SJCRH30 (cell line): ENCODE results near the gene IL36A. TPM values are rescaled to one million over a fixed set of nuclear protein-coding genes. Genes with fewer than 3 reads are reported as not detected.

ENCODE experiments used
- DNase-seq, 2 experiments: peaks; one replicate each; pipeline ENCODE4 v3.0.0-alpha.2; 2015 to 2020
- H3K27ac ChIP-seq: fragments of 250-450 bp; sonication (Bioruptor Pico); 2 replicates; pipeline ENCODE4 v1.5.1; 2020; ENCODE audit warnings: mild to moderate bottlenecking, moderate library complexity
- H3K27me3 ChIP-seq: fragments of 250-450 bp; sonication (Bioruptor Pico); 2 replicates; pipeline ENCODE4 v1.5.1; 2020; ENCODE audit warnings: mild to moderate bottlenecking, moderate library complexity
- H3K36me3 ChIP-seq: fragments of 250-450 bp; sonication (Bioruptor Pico); 2 replicates; pipeline ENCODE4 v1.5.1; 2020; ENCODE audit warnings: mild to moderate bottlenecking, moderate library complexity
- H3K4me1 ChIP-seq: fragments of 250-450 bp; sonication (Bioruptor Pico); 2 replicates; pipeline ENCODE4 v1.5.1; 2020; ENCODE audit warnings: mild to moderate bottlenecking, moderate library complexity
- H3K4me3 ChIP-seq: fragments of 250-450 bp; sonication (Bioruptor Pico); 2 replicates; pipeline ENCODE4 v1.5.1; 2020; ENCODE audit warnings: mild to moderate bottlenecking, moderate library complexity
- H3K9me3 ChIP-seq: fragments of 250-450 bp; sonication (Bioruptor Pico); replicated peaks from 2 replicates; pipeline ENCODE4 v1.5.1; 2020; ENCODE audit warnings: mild to moderate bottlenecking, moderate library complexity
- total RNA-seq: library from RNA; depleted of rRNA; stranded (reverse); fragments of >200 nt; shearing (Covaris generic); gene quantifications from 2 replicates; pipeline ENCODE4 v1.2.3, GENCODE V29; 2014

Gene IL36A
- total RNA-seq, 1 experiment from 2014 or later, result not detected

DNA sequence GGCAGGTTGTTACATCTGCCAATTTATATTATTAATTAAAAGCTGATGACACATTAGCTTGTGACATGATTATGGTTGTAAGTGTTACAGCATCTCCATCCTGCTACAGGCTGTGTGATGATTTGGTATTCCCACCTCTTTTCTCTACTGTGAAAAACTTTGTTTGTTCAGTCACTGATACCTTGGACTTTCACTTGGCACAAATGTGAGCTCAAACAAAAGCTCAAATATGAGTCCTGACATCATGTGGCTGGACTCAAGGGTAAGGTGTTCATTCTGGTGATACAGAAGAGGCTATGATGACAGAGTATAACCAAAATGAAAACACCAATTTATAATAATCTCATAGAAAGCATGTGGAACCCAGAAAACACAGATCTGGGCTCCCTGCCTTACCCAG is 11.4 kb upstream of the IL36A start:
- Histone ChIP-seq H3K36me3 (no peaks in the 10 kb centered on the region), H3K9me3 (no peaks in the 10 kb centered on the region), H3K4me1 (no peaks in the 10 kb centered on the region), H3K4me3 (no peak overlapping the region), H3K27me3 (no peaks in the 10 kb centered on the region), H3K27ac (no peak overlapping the region)
- DNase-seq, result no peak

DNA sequence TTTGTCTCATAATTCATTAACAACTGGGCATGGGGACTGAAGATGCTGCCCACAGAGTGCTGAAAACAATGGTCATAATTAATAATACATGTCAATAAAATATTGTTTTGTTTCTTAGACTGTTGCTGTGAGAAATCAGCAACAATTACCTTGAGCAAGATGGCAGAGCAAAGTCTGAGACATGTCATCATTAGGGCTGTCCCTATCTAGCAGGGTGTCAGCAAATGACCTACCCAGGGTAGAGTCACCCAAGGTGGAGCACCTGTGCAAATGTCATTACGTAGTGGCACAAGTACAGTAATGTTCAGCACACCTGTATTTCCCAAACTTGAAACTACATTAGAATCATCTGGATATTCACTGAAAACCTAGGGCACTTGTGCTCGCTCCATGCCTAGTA is 10.6 kb upstream of the IL36A start:
- DNase-seq, result no peak
- no peaks in the 10 kb centered on the region for H3K9me3 ChIP-seq
- H3K4me3 ChIP-seq, result no peak overlapping the region
- H3K27me3 ChIP-seq, result no peaks in the 10 kb centered on the region
- H3K4me1 ChIP-seq, result no peaks in the 10 kb centered on the region
- H3K36me3 ChIP-seq, result no peaks in the 10 kb centered on the region
- H3K27ac ChIP-seq, result no peak overlapping the region

GRCh38 chr2:112995346-112995920 is 9.8 kb upstream of the IL36A start:
- no peaks in the 10 kb centered on the region for H3K36me3 ChIP-seq
- no peaks in the 10 kb centered on the region; the same call in 1 of the 2 replicates for H3K9me3 ChIP-seq
- H3K27ac ChIP-seq, result no peak overlapping the region

DNA sequence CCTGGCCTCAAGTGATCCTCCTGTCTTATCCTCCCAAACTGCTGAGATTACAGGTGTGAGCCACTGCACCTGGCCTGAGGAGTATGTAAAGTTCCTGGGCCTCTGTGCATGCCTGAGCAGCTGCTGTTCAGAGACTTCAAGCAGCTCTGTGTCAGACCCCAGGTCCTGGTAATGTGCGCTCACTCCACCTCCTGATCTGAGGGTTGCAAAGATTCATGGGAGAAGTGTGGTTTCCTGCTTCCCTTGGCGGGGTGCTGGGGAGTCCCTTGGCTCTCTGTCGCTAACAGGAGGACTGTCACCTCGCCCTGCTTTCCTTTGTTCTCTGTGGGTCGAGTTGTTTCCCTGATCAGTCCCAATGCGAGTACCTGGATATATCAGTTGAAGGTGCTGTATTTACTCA is 8.6 kb upstream of the IL36A start:
- Histone ChIP-seq H3K4me3 (no peak overlapping the region), H3K36me3 (no peaks in the 10 kb centered on the region), H3K4me1 (no peaks in the 10 kb centered on the region), H3K27ac (no peak overlapping the region), H3K9me3 (no peaks in the 10 kb centered on the region; the same call in 1 of the 2 replicates), H3K27me3 (no peaks in the 10 kb centered on the region)
- DNase-seq, result no peak

More at GRCh38 chr2:112995346-112995920, 9.8 kb upstream of the IL36A start:
- Histone ChIP-seq H3K4me3 (no peak overlapping the region), H3K4me1 (no peaks in the 10 kb centered on the region), H3K27me3 (no peaks in the 10 kb centered on the region)
- DNase-seq, result no peak

GRCh38 chr2:112997151-112997550 is 8.1 kb upstream of the IL36A start:
- no peak overlapping the region for H3K27ac ChIP-seq
- no peaks in the 10 kb centered on the region for H3K27me3 ChIP-seq
- H3K36me3 ChIP-seq, result no peaks in the 10 kb centered on the region
- no peak for DNase-seq
- no peaks in the 10 kb centered on the region for H3K4me1 ChIP-seq
- no peak overlapping the region for H3K4me3 ChIP-seq
- no peaks in the 10 kb centered on the region; the same call in 1 of the 2 replicates for H3K9me3 ChIP-seq

DNA sequence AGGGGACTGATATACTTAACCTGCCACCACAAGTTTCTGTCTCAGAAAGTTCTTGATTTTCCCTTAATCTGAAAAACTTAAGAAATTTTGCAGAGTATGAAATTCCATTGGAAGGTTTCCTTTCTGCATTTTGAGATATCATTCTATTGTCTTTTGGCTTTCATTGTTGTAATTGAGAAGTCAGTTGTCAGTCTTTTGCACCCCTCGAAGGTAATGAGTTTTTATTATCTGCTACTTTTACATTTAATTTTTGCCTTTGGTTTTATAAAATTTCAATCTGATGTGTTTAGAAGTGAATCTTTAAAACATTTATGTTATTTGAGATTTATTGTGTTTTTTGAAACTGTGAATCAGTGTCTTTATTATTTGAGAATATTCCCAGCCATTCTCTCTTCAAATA is 4.8 kb upstream of the IL36A start:
- H3K36me3 ChIP-seq, result no peaks in the 10 kb centered on the region
- no peaks in the 10 kb centered on the region; the same call in 1 of the 2 replicates for H3K9me3 ChIP-seq
- H3K4me3 ChIP-seq, result no peak overlapping the region
- H3K27me3 ChIP-seq, result no peaks in the 10 kb centered on the region
- DNase-seq, result no peak
- H3K27ac ChIP-seq, result no peak overlapping the region
- H3K4me1 ChIP-seq, result no peaks in the 10 kb centered on the region

GRCh38 chr2:113002677-113003076 is 2.6 kb upstream of the IL36A start:
- no peak for DNase-seq
- no peaks in the 10 kb centered on the region; the same call in none of the 2 replicates for H3K9me3 ChIP-seq
- no peak overlapping the region for H3K4me3 ChIP-seq
- H3K4me1 ChIP-seq, result no peaks in the 10 kb centered on the region
- H3K36me3 ChIP-seq, result no peaks in the 10 kb centered on the region
- no peak overlapping the region for H3K27ac ChIP-seq
- H3K27me3 ChIP-seq, result 0 out of 2 replicates have a peak, but pooled peaks cover 14% of the 10 kb centered on the region

GRCh38 chr2:113007250-113007649 is 2.0 kb downstream of the IL36A start:
- Histone ChIP-seq H3K36me3 (no peaks in the 10 kb centered on the region), H3K4me3 (no peak overlapping the region), H3K4me1 (no peaks in the 10 kb centered on the region), H3K9me3 (no peaks in the 10 kb centered on the region; the same call in 1 of the 2 replicates), H3K27me3 (0 out of 2 replicates have a peak, but pooled peaks cover 16% of the 10 kb centered on the region), H3K27ac (no peak overlapping the region)
- DNase-seq, result no peak

- Histone ChIP-seq H3K4me1 (no peaks in the 10 kb centered on the region), H3K4me3 (no peak overlapping the region), H3K36me3 (no peaks in the 10 kb centered on the region), H3K27ac (no peak overlapping the region), H3K27me3 (peaks cover 16% of the 10 kb centered on the region; the same call in 1 of the 2 replicates), H3K9me3 (no peaks in the 10 kb centered on the region; the same call in 1 of the 2 replicates)
- no peak for DNase-seq
These were observed 4.4 kb downstream of the IL36A start for GRCh38 chr2:113009622-113010021.

DNA sequence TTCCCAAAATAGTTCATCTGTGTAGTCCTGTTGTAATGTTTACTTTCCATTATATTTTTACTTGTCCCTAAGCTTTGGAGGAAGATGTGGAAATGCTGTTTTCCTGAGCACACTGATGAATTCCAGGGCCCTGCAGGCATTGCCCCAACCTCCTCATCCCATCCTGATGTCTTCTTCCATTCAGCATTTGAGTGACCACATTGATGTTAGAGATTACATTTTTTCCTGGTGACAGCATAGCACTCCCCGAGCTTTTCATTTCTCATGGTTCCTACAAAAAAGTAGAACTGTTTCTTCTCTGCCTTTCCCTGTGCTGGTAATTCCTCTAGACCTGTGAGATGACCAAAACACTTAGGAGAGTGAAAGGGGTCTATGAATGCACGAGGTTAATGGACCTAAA is 4.8 kb downstream of the IL36A start:
- no peak overlapping the region for H3K27ac ChIP-seq
- no peaks in the 10 kb centered on the region for H3K4me1 ChIP-seq
- DNase-seq, result no peak
- no peaks in the 10 kb centered on the region; the same call in 1 of the 2 replicates for H3K9me3 ChIP-seq
- no peaks in the 10 kb centered on the region for H3K36me3 ChIP-seq
- H3K4me3 ChIP-seq, result no peak overlapping the region
- peaks cover 16% of the 10 kb centered on the region; the same call in 1 of the 2 replicates for H3K27me3 ChIP-seq

DNA sequence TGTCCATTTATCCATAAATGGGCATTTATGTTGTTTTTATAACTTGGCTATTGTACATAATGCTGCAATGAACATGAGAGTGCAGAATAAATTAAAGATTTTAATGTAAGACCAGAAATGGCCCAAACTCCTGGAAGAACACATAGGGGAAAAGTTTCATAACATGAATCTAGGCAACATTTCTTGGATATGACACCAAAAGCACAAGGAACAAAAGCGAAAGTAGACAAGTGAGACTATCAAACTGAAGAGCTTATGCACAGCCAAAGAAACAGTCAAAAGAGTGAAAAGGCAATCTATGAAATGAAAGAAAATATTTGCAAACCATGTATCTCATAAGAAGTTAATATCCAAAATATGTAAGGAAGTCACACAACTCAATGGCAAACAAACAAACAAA is 5.8 kb downstream of the IL36A start:
- Histone ChIP-seq H3K36me3 (no peaks in the 10 kb centered on the region), H3K4me1 (no peaks in the 10 kb centered on the region)

GRCh38 chr2:113012436-113013335 is 7.4 kb downstream of the IL36A start:
- no peak for DNase-seq
- H3K9me3 ChIP-seq, result no peaks in the 10 kb centered on the region
- no peak overlapping the region for H3K4me3 ChIP-seq

More for the DNA sequence above, 5.8 kb downstream of the IL36A start:
- no peak for DNase-seq
- Histone ChIP-seq H3K27ac (no peak overlapping the region), H3K9me3 (no peaks in the 10 kb centered on the region; the same call in 1 of the 2 replicates), H3K4me3 (no peak overlapping the region), H3K27me3 (peaks cover 12% of the 10 kb centered on the region; the same call in 1 of the 2 replicates)

DNA sequence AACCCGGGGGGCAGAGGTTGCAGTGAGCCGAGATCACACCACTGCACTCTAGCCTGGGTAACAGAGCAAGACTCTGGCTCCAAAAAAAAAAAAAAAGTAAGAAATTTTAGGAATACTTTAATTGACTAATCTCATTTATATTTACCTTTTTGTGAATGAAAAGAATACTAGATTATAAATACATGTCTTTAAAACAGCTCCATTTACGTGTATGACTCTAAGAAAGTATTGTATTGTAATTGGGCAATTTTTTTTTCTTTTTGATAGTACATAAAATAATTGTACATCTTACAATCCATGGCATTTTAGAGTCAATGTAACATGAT is 8.0 kb downstream of the IL36A start:
- Histone ChIP-seq H3K4me3 (no peak overlapping the region), H3K9me3 (no peaks in the 10 kb centered on the region), H3K27ac (no peak overlapping the region), H3K4me1 (no peaks in the 10 kb centered on the region), H3K36me3 (no peaks in the 10 kb centered on the region), H3K27me3 (no peaks in the 10 kb centered on the region; the same call in 1 of the 2 replicates)
- no peak for DNase-seq

More at GRCh38 chr2:113012436-113013335, 7.4 kb downstream of the IL36A start:
- Histone ChIP-seq H3K27ac (no peak overlapping the region), H3K4me1 (no peaks in the 10 kb centered on the region), H3K36me3 (no peaks in the 10 kb centered on the region), H3K27me3 (peaks cover 2% of the 10 kb centered on the region; the same call in 1 of the 2 replicates)

DNA sequence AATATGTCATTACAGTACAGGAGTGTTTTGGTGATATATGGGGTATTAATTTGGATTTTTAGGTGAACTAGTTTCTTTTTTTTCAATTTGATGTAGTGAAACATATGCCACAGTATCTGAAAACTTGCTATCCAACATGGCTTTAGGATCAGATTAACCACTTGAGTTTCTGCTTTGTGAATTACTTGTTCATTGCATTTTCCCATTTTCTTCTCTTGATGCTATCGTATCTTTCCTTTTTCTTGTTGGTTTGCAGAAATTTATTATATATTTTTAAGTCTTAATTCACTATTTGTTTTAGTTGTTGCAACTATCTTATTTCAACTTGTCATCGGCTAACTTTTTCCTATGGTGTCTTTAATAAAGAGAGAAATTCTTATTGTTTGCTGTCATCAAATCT is 8.8 kb downstream of the IL36A start:
- Histone ChIP-seq H3K27ac (no peak overlapping the region), H3K4me3 (no peak overlapping the region), H3K4me1 (no peaks in the 10 kb centered on the region), H3K27me3 (no peaks in the 10 kb centered on the region; the same call in 1 of the 2 replicates), H3K9me3 (no peaks in the 10 kb centered on the region), H3K36me3 (no peaks in the 10 kb centered on the region)
- no peak for DNase-seq

DNA sequence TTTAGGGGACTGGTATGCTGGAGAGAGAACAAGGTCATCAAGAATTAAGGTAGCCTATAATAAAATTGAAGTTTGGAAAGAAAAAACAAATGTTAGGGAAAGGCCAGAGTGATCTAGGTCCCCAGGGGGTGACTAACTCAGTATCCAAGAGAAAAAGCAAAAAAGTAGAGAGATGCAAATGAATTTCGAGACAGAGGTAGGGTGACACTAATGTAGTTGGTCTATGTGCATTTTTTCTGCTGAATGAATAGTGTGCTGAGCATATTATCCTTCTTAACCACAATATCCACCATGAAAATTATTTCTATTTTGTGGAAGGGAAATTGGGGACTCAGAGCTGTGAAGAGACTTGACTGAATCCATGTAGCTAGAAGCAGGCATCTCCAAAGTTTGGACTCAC is 9.8 kb downstream of the IL36A start:
- no peak overlapping the region for H3K4me3 ChIP-seq
- no peaks in the 10 kb centered on the region; the same call in 1 of the 2 replicates for H3K27me3 ChIP-seq
- no peak for DNase-seq
- no peak overlapping the region for H3K27ac ChIP-seq
- no peaks in the 10 kb centered on the region for H3K36me3 ChIP-seq
- H3K4me1 ChIP-seq, result no peaks in the 10 kb centered on the region
- no peaks in the 10 kb centered on the region for H3K9me3 ChIP-seq
